Upper lobe of right lung (tissue), 1 donor: ENCODE measurements around the gene TUBGCP2. TPM values are rescaled to one million over a fixed set of nuclear protein-coding genes. Genes with fewer than 3 reads are reported as not detected.

Source experiments
- ATAC-seq: fragments of 200-7000 bp; cut with Tn5 transposase; one replicate; pipeline ENCODE4 v1.9.1; 2020; ENCODE audit warnings: mild to moderate bottlenecking, moderate library complexity
- DNase-seq: peaks from one replicate; pipeline ENCODE4 v3.0.0-alpha.2; 2020
- H3K27ac ChIP-seq: fragments of 200-600 bp; one replicate; pipeline ENCODE4 v1.8.0; 2022
- H3K27me3 ChIP-seq: fragments of 200-600 bp; one replicate; pipeline ENCODE4 v1.8.0; 2022; ENCODE audit warnings: mild to moderate bottlenecking
- H3K36me3 ChIP-seq: fragments of 200-600 bp; one replicate; pipeline ENCODE4 v1.8.0; 2022
- H3K4me1 ChIP-seq: fragments of 200-600 bp; one replicate; pipeline ENCODE4 v1.8.0; 2022
- H3K4me3 ChIP-seq: fragments of 200-600 bp; one replicate; pipeline ENCODE4 v1.8.0; 2022; ENCODE audit warnings: mild to moderate bottlenecking
- H3K9me3 ChIP-seq: fragments of 200-600 bp; one replicate; pipeline ENCODE4 v1.8.0; 2022
- CTCF ChIP-seq: fragments of 200-600 bp; IDR thresholded peaks from one replicate; pipeline ENCODE4 v1.8.0; 2022; ENCODE audit warnings: antibody characterized with exemption
- intact Hi-C: fragments of 100-400 bp; cut with DNase I; formaldehyde crosslinking; loops from one replicate; pipeline ENCODE4 v1.11.0; 2022
- total RNA-seq: library from RNA; stranded (reverse); fragmentation: NEBNext Ultra II Directional; extraction: Animal tissue kit (Norgen Biotek cat#: 25700); gene quantifications from one replicate; pipeline ENCODE4 v1.2.1, GENCODE V29; 2021
- donor health status: DM: no; HTN: yes; CAD: no; lungs with severe emphysema.

TUBGCP2 gene
- total RNA-seq, 1 donor from 2014 or later = 44.6 TPM

GRCh38 chr10:133344236-133344635 is 35.6 kb upstream of the TUBGCP2 start:
- Histone ChIP-seq H3K27ac (no peak overlapping the region), H3K9me3 (no peaks in the 10 kb centered on the region), H3K36me3 (no peaks in the 10 kb centered on the region), H3K4me1 (no peaks in the 10 kb centered on the region), H3K27me3 (peaks cover 61% of the 10 kb centered on the region), H3K4me3 (no peak overlapping the region)
- DNase-seq (no peak), ATAC-seq (no peak)
- no peak for TF ChIP-seq CTCF
- intact Hi-C loops = no loop called here

- Histone ChIP-seq H3K4me1 (no peaks in the 10 kb centered on the region), H3K36me3 (no peaks in the 10 kb centered on the region), H3K4me3 (no peak overlapping the region), H3K27me3 (peaks cover 61% of the 10 kb centered on the region), H3K27ac (no peak overlapping the region), H3K9me3 (no peaks in the 10 kb centered on the region)
- no peak for TF ChIP-seq CTCF
- no peak for DNase-seq
- intact Hi-C loops = no loop called here
- ATAC-seq = no peak
Observed at GRCh38 chr10:133343558-133343957, 34.9 kb upstream of the TUBGCP2 start.

GRCh38 chr10:133342942-133343341 is 34.3 kb upstream of the TUBGCP2 start:
- H3K27ac ChIP-seq = no peak overlapping the region
- H3K27me3 ChIP-seq = peaks cover 57% of the 10 kb centered on the region
- no peaks in the 10 kb centered on the region for H3K4me1 ChIP-seq
- intact Hi-C loops = no loop called here
- no peak overlapping the region for H3K4me3 ChIP-seq
- no peaks in the 10 kb centered on the region for H3K36me3 ChIP-seq
- no peak for ATAC-seq
- TF ChIP-seq CTCF = no peak
- no peak for DNase-seq
- H3K9me3 ChIP-seq = no peaks in the 10 kb centered on the region

GRCh38 chr10:133341983-133342382 is 33.3 kb upstream of the TUBGCP2 start:
- H3K27ac ChIP-seq = no peak overlapping the region
- TF ChIP-seq CTCF = no peak
- H3K4me3 ChIP-seq = no peak overlapping the region
- H3K9me3 ChIP-seq = no peaks in the 10 kb centered on the region
- H3K36me3 ChIP-seq = no peaks in the 10 kb centered on the region
- no peaks in the 10 kb centered on the region for H3K4me1 ChIP-seq
- DNase-seq (no peak), ATAC-seq (no peak)
- peaks cover 55% of the 10 kb centered on the region for H3K27me3 ChIP-seq
- intact Hi-C loops = no loop called here

- Histone ChIP-seq H3K36me3 (no peaks in the 10 kb centered on the region), H3K4me1 (peaks cover 16% of the 10 kb centered on the region), H3K27ac (no peak overlapping the region), H3K4me3 (no peak overlapping the region), H3K9me3 (no peaks in the 10 kb centered on the region), H3K27me3 (peaks cover 58% of the 10 kb centered on the region)
- DNase-seq (no peak), ATAC-seq (no peak)
- no peak for TF ChIP-seq CTCF
- intact Hi-C loops = no loop called here
Observed at GRCh38 chr10:133339708-133340380, 31.2 kb upstream of the TUBGCP2 start.
